ENCODE data around the gene MYDGF. TPM values are rescaled to one million over a fixed set of nuclear protein-coding genes. Genes with fewer than 3 reads are reported as not detected.
A peak's percentile ranks its signal among the peaks of the same experiment; 100 is the strongest.

Gene MYDGF
- total RNA-seq, 1 experiment from 2014 or later: 58.2 TPM

- Mint-ChIP-seq H3K9me3 (no peaks in the 10 kb centered on the region), H3K4me3 (no peak overlapping the region), H3K27ac (no peak overlapping the region), H3K4me1 (peaks cover 9% of the 10 kb centered on the region), H3K27me3 (ENCODE audit: low read depth) (peaks cover 25% of the 10 kb centered on the region), H3K36me3 (no peaks in the 10 kb centered on the region)
- POLR2A ChIA-PET: interaction anchor here (0.6 kb wide), 1 partner anchor 349 kb away, joined by 3 read pairs; the partner anchor contains the start of gene KDM4B
- TF ChIP-seq GTF2I (CRISPR knock-in tag; conservative IDR thresholded peaks at IDR 0.05) (0 out of 2 replicates have a peak, but pooled peaks have one; percentile 49), E2F5 (CRISPR knock-in tag; IDR thresholded peaks at IDR 0.05) (no peak), RELA (CRISPR knock-in tag; IDR thresholded peaks at IDR 0.05; ENCODE audit: borderline replicate concordance) (no peak), ZNF138 (CRISPR knock-in tag; conservative IDR thresholded peaks at IDR 0.05) (no peak)
- CTCF ChIA-PET: interaction anchor here (1.0 to 2.0 kb wide), 5 partner anchors 13 to 40 kb away, joined by 3 to 8 read pairs (median 4); no protein-coding TSS in a partner anchor
- no peak for DNase-seq (ENCODE audit: low spot score)
- no peak for ATAC-seq
Observed at GRCh38 chr19:4619668-4620294, 50.4 kb downstream of the MYDGF start.

- Mint-ChIP-seq H3K27me3 (ENCODE audit: low read depth) (peaks cover 28% of the 10 kb centered on the region), H3K9me3 (no peaks in the 10 kb centered on the region), H3K4me3 (no peak overlapping the region), H3K4me1 (peaks cover 3% of the 10 kb centered on the region; the same call in 1 of the 2 replicates), H3K36me3 (no peaks in the 10 kb centered on the region), H3K27ac (no peak overlapping the region)
- DNase-seq (ENCODE audit: low spot score) (no peak), ATAC-seq (no peak)
- TF ChIP-seq TEAD4 (CRISPR knock-in tag; IDR thresholded peaks at IDR 0.05) (no peak), MLX (CRISPR knock-in tag; IDR thresholded peaks at IDR 0.05) (no peak), RORB (CRISPR knock-in tag; IDR thresholded peaks at IDR 0.05) (no peak), NFATC4 (CRISPR knock-in tag; IDR thresholded peaks at IDR 0.05) (no peak), CDX4 (CRISPR knock-in tag; IDR thresholded peaks at IDR 0.05; ENCODE audit: borderline replicate concordance) (no peak), PREB (CRISPR knock-in tag; IDR thresholded peaks at IDR 0.05; ENCODE audit: borderline replicate concordance) (no peak), GABPB1 (CRISPR knock-in tag; IDR thresholded peaks at IDR 0.05) (no peak), GRHL2 (CRISPR knock-in tag; IDR thresholded peaks at IDR 0.05; ENCODE audit: insufficient replicate concordance, severe bottlenecking) (no peak), ARID4B (CRISPR knock-in tag; IDR thresholded peaks at IDR 0.05; ENCODE audit: borderline replicate concordance) (no peak), ATF2 (CRISPR knock-in tag; IDR thresholded peaks at IDR 0.05; ENCODE audit: borderline replicate concordance, low read depth) (no peak), ETV6 (CRISPR knock-in tag; IDR thresholded peaks at IDR 0.05) (no peak), FOXP1 (CRISPR knock-in tag; IDR thresholded peaks at IDR 0.05; ENCODE audit: borderline replicate concordance) (no peak), ZNF232 (CRISPR knock-in tag; IDR thresholded peaks at IDR 0.05) (no peak), NR3C1 (CRISPR knock-in tag; conservative IDR thresholded peaks at IDR 0.05; ENCODE audit: low read depth) (no peak), E2F5 (CRISPR knock-in tag; IDR thresholded peaks at IDR 0.05) (no peak)
- POLR2A ChIA-PET: no interaction called here
- CTCF ChIA-PET: interaction anchor here (0.9 to 3.2 kb wide), 6 partner anchors 10 to 93 kb away, joined by 3 to 15 read pairs (median 6); no protein-coding TSS in a partner anchor
Observed at GRCh38 chr19:4618019-4618418, 52.1 kb downstream of the MYDGF start.

All from WTC11 (cell line).